Stimulated activated CD4-positive, alpha-beta T cell treated with anti-CD3 and anti-CD28 coated beads, Interleukin-1b, Interleukin-23, amount 100 ng/mL, for 24 hours (primary cell): ENCODE measurements around the gene THUMPD3.
A peak's percentile ranks its signal among the peaks of the same experiment; 100 is the strongest.

Experiments used
- DNase-seq, 4 experiments: peaks; one replicate each; pipeline ENCODE4 v3.0.0-alpha.2; 2020; ENCODE audit warnings: low read depth in 4 of 4, low spot score in 1 of 4

THUMPD3 gene

GRCh38 chr3:9352917-9353752 lies 9.7 kb upstream of the THUMPD3 start:
- peak in 1 of 4 experiments; percentile 30 for DNase-seq

- no peak for DNase-seq
Measured at GRCh38 chr3:9361691-9362388, 1.0 kb upstream of the THUMPD3 start.

- DNase-seq, result no peak
Measured at GRCh38 chr3:9369508-9369907, 6.7 kb downstream of the THUMPD3 start.

GRCh38 chr3:9373465-9373864 lies 10.6 kb downstream of the THUMPD3 start:
- no peak for DNase-seq

- no peak for DNase-seq
Measured at GRCh38 chr3:9377981-9378380, 15.1 kb downstream of the THUMPD3 start.

GRCh38 chr3:9379327-9379726 lies 16.5 kb downstream of the THUMPD3 start:
- no peak for DNase-seq

GRCh38 chr3:9380014-9380413 lies 17.2 kb downstream of the THUMPD3 start:
- no peak for DNase-seq

GRCh38 chr3:9384141-9384828 lies 21.4 kb downstream of the THUMPD3 start:
- no peak for DNase-seq

GRCh38 chr3:9385187-9386077 lies 22.6 kb downstream of the THUMPD3 start:
- DNase-seq, result no peak

GRCh38 chr3:9386078-9386459 lies 23.2 kb downstream of the THUMPD3 start:
- no peak for DNase-seq

- no peak for DNase-seq
Measured at GRCh38 chr3:9386501-9387321, 23.9 kb downstream of the THUMPD3 start.

- no peak for DNase-seq
Measured at GRCh38 chr3:9387322-9387655, 24.4 kb downstream of the THUMPD3 start.

GRCh38 chr3:9388142-9388541 lies 25.3 kb downstream of the THUMPD3 start:
- DNase-seq, result no peak

GRCh38 chr3:9388562-9389272 lies 25.9 kb downstream of the THUMPD3 start:
- no peak for DNase-seq

- DNase-seq, result no peak
Measured at GRCh38 chr3:9390265-9390888, 27.5 kb downstream of the THUMPD3 start.

- no peak for DNase-seq
Measured at GRCh38 chr3:9392041-9392440, 29.2 kb downstream of the THUMPD3 start.

- DNase-seq, result no peak
Measured at GRCh38 chr3:9395570-9396300, 32.9 kb downstream of the THUMPD3 start.

- DNase-seq, result peak; percentile 49 to 74 (median 59)
Measured at GRCh38 chr3:9396301-9396631, 33.4 kb downstream of the THUMPD3 start.
